HEK293 (cell line): ENCODE data around the gene TRAPPC10.
"Not testable (repeated sequence)": the region's sequence is repeated elsewhere in the genome, so short reads cannot be mapped to it uniquely, and the experiment has no call there.

Experiments
- CTCF ChIP-seq: fragments of 450-650 bp; formaldehyde crosslinking; IDR thresholded peaks from 2 replicates; pipeline ENCODE4 v1.5.1; 2016; ENCODE audit warnings: missing biosample characterization, missing genetic modification characterization
- TRIM28 ChIP-seq: IDR thresholded peaks from 2 replicates; pipeline ENCODE4 v1.6.1; 2011; ENCODE audit warnings: low read length, control low read depth, borderline replicate concordance
- ZBTB1 ChIP-seq: fragments of 450-650 bp; formaldehyde crosslinking; IDR thresholded peaks from 2 replicates; pipeline ENCODE4 v1.5.1; 2016; ENCODE audit warnings: missing biosample characterization, missing genetic modification characterization
- ZBTB44 ChIP-seq: fragments of 450-650 bp; IDR thresholded peaks from 2 replicates; pipeline ENCODE4 v1.5.1; 2018; ENCODE audit warnings: missing biosample characterization, mild to moderate bottlenecking, missing genetic modification characterization
- ZBTB49 ChIP-seq: fragments of 450-650 bp; formaldehyde crosslinking; IDR thresholded peaks from 2 replicates; pipeline ENCODE4 v1.5.1; 2016; ENCODE audit warnings: missing biosample characterization, missing genetic modification characterization, low read depth
- ZEB2 ChIP-seq: fragments of 450-650 bp; formaldehyde crosslinking; IDR thresholded peaks from 2 replicates; pipeline ENCODE4 v1.5.1; 2016; ENCODE audit warnings: missing biosample characterization, missing genetic modification characterization
- ZNF132 ChIP-seq: fragments of 450-650 bp; formaldehyde crosslinking; IDR thresholded peaks from 2 replicates; pipeline ENCODE4 v1.5.1; 2017; ENCODE audit warnings: missing biosample characterization, missing genetic modification characterization, borderline replicate concordance
- ZNF311 ChIP-seq: fragments of 450-650 bp; formaldehyde crosslinking; IDR thresholded peaks from 2 replicates; pipeline ENCODE4 v1.5.1; 2017; ENCODE audit warnings: missing biosample characterization, missing genetic modification characterization, borderline replicate concordance
- ZNF785 ChIP-seq: fragments of 450-650 bp; formaldehyde crosslinking; IDR thresholded peaks from 2 replicates; pipeline ENCODE4 v1.5.1; 2016; ENCODE audit warnings: missing biosample characterization, missing genetic modification characterization
- TF ChIP-seq, protein P1 (sequence below): fragments of 450-650 bp; formaldehyde crosslinking; IDR thresholded peaks from 2 replicates; pipeline ENCODE4 v1.5.1; 2016; ENCODE audit warnings: missing biosample characterization, missing genetic modification characterization
- TF ChIP-seq, protein P2 (sequence below): IDR thresholded peaks from 2 replicates; pipeline ENCODE4 v1.6.1; 2011; ENCODE audit warnings: mild to moderate bottlenecking, low read depth, low read length, borderline replicate concordance

- TF ChIP-seq, protein P1, sequence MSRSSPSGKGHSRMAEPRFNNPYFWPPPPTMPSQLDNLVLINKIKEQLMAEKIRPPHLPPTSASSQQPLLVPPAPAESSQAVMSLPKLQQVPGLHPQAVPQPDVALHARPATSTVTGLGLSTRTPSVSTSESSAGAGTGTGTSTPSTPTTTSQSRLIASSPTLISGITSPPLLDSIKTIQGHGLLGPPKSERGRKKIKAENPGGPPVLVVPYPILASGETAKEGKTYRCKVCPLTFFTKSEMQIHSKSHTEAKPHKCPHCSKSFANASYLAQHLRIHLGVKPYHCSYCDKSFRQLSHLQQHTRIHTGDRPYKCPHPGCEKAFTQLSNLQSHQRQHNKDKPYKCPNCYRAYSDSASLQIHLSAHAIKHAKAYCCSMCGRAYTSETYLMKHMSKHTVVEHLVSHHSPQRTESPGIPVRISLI (tag by site-specific recombination) = not testable (repeated sequence)
- TF ChIP-seq CTCF; ZNF132 (tag by site-specific recombination); ZEB2 (tag by site-specific recombination); ZNF311 (tag by site-specific recombination); ZBTB1 (tag by site-specific recombination); TRIM28; ZBTB44; ZBTB49 (tag by site-specific recombination); ZNF785 (tag by site-specific recombination): not testable (repeated sequence)
- TF ChIP-seq, protein P2, sequence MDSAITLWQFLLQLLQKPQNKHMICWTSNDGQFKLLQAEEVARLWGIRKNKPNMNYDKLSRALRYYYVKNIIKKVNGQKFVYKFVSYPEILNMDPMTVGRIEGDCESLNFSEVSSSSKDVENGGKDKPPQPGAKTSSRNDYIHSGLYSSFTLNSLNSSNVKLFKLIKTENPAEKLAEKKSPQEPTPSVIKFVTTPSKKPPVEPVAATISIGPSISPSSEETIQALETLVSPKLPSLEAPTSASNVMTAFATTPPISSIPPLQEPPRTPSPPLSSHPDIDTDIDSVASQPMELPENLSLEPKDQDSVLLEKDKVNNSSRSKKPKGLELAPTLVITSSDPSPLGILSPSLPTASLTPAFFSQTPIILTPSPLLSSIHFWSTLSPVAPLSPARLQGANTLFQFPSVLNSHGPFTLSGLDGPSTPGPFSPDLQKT = not testable (repeated sequence)
Measured at GRCh38 chr21:44113702-44114371, 101.7 kb downstream of the TRAPPC10 start.
